Coronary artery (tissue), 2 donors: ENCODE measurements around the gene TPBGL.

Source experiments
- DNase-seq: peaks from one replicate; pipeline ENCODE4 v3.0.0-alpha.2; 2017; ENCODE audit warnings: low spot score
- H3K27ac ChIP-seq, 2 donors: fragments of 200-600 bp; sonication (generic); one replicate each; pipeline ENCODE4 v1.5.1; 2016 to 2019
- H3K4me3 ChIP-seq: fragments of 200-600 bp; sonication (generic); 2 replicates; pipeline ENCODE4 v1.5.1; 2016; ENCODE audit warnings: mild to moderate bottlenecking, moderate library complexity
- CTCF ChIP-seq: fragments of 200-600 bp; sonication (generic); IDR thresholded peaks from one replicate; pipeline ENCODE4 v1.5.1; 2019; ENCODE audit warnings: antibody characterized with exemption

Gene TPBGL

GRCh38 chr11:75280770-75281468 is 40.3 kb downstream of the TPBGL start:
- H3K27ac ChIP-seq = peak overlapping the region in 1 of 2 donors; percentile 50
- no peak for TF ChIP-seq CTCF
- DNase-seq = no peak

GRCh38 chr11:75281469-75282095 is 41.0 kb downstream of the TPBGL start:
- no peak for DNase-seq
- Histone ChIP-seq H3K4me3 (no peak overlapping the region), H3K27ac (no peak overlapping the region)
- TF ChIP-seq CTCF = no peak

More at GRCh38 chr11:75280770-75281468, 40.3 kb downstream of the TPBGL start:
- H3K4me3 ChIP-seq = no peak overlapping the region

GRCh38 chr11:75283391-75283931 is 42.9 kb downstream of the TPBGL start:
- Histone ChIP-seq H3K27ac (no peak overlapping the region), H3K4me3 (no peak overlapping the region)
- DNase-seq = no peak
- TF ChIP-seq CTCF = no peak

- TF ChIP-seq CTCF = no peak
- no peak overlapping the region for H3K27ac ChIP-seq
- H3K4me3 ChIP-seq = no peak overlapping the region
- DNase-seq = no peak
Observed at GRCh38 chr11:75285776-75286360, 45.3 kb downstream of the TPBGL start.

- H3K27ac ChIP-seq = no peak overlapping the region
- H3K4me3 ChIP-seq = no peak overlapping the region
- no peak for DNase-seq
- TF ChIP-seq CTCF = no peak
Observed at GRCh38 chr11:75286826-75287465, 46.4 kb downstream of the TPBGL start.

- no peak for TF ChIP-seq CTCF
- H3K27ac ChIP-seq = no peak overlapping the region
- H3K4me3 ChIP-seq = no peak overlapping the region
- DNase-seq = no peak
Observed at GRCh38 chr11:75287579-75287978, 47.0 kb downstream of the TPBGL start.
